Kidney epithelial cell (primary cell): ENCODE results near the gene TGM5. TPM values are rescaled to one million over a fixed set of nuclear protein-coding genes. Genes with fewer than 3 reads are reported as not detected.
A peak's percentile ranks its signal among the peaks of the same experiment; 100 is the strongest.
"Not testable (repeated sequence)": the region's sequence is repeated elsewhere in the genome, so short reads cannot be mapped to it uniquely, and the experiment has no call there.

Experiments
- DNase-seq: peaks from one replicate; pipeline ENCODE4 v3.0.0-alpha.2; 2010; ENCODE audit warnings: low read depth
- H3K27me3 ChIP-seq: 2 replicates; pipeline ENCODE4 v1.6.0; 2011; ENCODE audit warnings: low read length; ENCODE audit not compliant: control insufficient read depth, insufficient read depth
- H3K36me3 ChIP-seq: 2 replicates; pipeline ENCODE4 v1.5.1; 2011; ENCODE audit warnings: low read length; ENCODE audit not compliant: control insufficient read depth, insufficient read depth
- H3K4me3 ChIP-seq: 2 replicates; pipeline ENCODE4 v1.5.1; 2011; ENCODE audit warnings: low read depth, mild to moderate bottlenecking, control low read depth, low read length
- total RNA-seq: library from RNA; depleted of rRNA; stranded (reverse); fragments of >200 nt; gene quantifications from 2 replicates; pipeline ENCODE4 v1.2.3, GENCODE V29; 2015
- TF ChIP-seq, protein P1 (sequence below): IDR thresholded peaks from 2 replicates; pipeline ENCODE4 v1.5.1; 2011; ENCODE audit warnings: mild to moderate bottlenecking, moderate library complexity, low read length, control low read depth, inconsistent platforms; ENCODE audit not compliant: insufficient read depth, poor library complexity, severe bottlenecking

The TGM5 gene
- total RNA-seq, 1 donor from 2014 or later: not detected

DNA sequence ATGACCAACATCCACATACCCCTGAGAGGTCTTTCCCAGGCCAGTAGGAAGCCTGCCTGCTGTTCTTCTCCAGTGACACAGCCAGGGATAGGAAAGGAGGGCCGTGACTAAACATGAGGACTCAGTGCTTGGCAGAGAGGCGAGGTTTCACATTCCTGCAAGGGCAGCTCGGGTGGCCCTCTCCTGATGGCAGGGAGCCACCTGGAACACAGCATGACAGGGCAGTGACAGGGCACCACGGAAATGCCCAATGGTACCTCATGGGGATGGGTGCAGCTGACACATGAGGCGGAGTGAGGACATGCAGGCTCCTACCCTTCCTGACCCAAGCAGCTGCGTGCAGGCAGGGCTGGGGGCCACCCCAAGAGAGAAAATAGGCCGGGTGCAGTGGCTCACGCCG is 7.4 kb upstream of the TGM5 start:
- no peaks in the 10 kb centered on the region for H3K36me3 ChIP-seq
- H3K27me3 ChIP-seq: peaks cover 15% of the 10 kb centered on the region
- H3K4me3 ChIP-seq: no peak overlapping the region
- DNase-seq: no peak
- TF ChIP-seq, protein P1, sequence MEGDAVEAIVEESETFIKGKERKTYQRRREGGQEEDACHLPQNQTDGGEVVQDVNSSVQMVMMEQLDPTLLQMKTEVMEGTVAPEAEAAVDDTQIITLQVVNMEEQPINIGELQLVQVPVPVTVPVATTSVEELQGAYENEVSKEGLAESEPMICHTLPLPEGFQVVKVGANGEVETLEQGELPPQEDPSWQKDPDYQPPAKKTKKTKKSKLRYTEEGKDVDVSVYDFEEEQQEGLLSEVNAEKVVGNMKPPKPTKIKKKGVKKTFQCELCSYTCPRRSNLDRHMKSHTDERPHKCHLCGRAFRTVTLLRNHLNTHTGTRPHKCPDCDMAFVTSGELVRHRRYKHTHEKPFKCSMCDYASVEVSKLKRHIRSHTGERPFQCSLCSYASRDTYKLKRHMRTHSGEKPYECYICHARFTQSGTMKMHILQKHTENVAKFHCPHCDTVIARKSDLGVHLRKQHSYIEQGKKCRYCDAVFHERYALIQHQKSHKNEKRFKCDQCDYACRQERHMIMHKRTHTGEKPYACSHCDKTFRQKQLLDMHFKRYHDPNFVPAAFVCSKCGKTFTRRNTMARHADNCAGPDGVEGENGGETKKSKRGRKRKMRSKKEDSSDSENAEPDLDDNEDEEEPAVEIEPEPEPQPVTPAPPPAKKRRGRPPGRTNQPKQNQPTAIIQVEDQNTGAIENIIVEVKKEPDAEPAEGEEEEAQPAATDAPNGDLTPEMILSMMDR: no peak

- peaks cover 22% of the 10 kb centered on the region for H3K27me3 ChIP-seq
- TF ChIP-seq, protein P1: no peak
- no peak overlapping the region for H3K4me3 ChIP-seq
- DNase-seq: no peak
- H3K36me3 ChIP-seq: no peaks in the 10 kb centered on the region
Measured at GRCh38 chr15:43273243-43273642, 6.5 kb upstream of the TGM5 start.

GRCh38 chr15:43271908-43272307 is 5.2 kb upstream of the TGM5 start:
- H3K36me3 ChIP-seq, DNase-seq, H3K4me3 ChIP-seq: not testable (repeated sequence)
- peaks cover 19% of the 10 kb centered on the region for H3K27me3 ChIP-seq

GRCh38 chr15:43270676-43271306 is 4.1 kb upstream of the TGM5 start:
- H3K27me3 ChIP-seq: peaks cover 16% of the 10 kb centered on the region
- TF ChIP-seq, protein P1: no peak
- H3K4me3 ChIP-seq: no peak overlapping the region
- DNase-seq: no peak
- H3K36me3 ChIP-seq: no peaks in the 10 kb centered on the region

- DNase-seq: no peak
- TF ChIP-seq, protein P1: no peak
- Histone ChIP-seq H3K36me3 (no peaks in the 10 kb centered on the region), H3K4me3 (no peak overlapping the region), H3K27me3 (peaks cover 16% of the 10 kb centered on the region)
Measured at GRCh38 chr15:43270113-43270665, 3.5 kb upstream of the TGM5 start.

DNA sequence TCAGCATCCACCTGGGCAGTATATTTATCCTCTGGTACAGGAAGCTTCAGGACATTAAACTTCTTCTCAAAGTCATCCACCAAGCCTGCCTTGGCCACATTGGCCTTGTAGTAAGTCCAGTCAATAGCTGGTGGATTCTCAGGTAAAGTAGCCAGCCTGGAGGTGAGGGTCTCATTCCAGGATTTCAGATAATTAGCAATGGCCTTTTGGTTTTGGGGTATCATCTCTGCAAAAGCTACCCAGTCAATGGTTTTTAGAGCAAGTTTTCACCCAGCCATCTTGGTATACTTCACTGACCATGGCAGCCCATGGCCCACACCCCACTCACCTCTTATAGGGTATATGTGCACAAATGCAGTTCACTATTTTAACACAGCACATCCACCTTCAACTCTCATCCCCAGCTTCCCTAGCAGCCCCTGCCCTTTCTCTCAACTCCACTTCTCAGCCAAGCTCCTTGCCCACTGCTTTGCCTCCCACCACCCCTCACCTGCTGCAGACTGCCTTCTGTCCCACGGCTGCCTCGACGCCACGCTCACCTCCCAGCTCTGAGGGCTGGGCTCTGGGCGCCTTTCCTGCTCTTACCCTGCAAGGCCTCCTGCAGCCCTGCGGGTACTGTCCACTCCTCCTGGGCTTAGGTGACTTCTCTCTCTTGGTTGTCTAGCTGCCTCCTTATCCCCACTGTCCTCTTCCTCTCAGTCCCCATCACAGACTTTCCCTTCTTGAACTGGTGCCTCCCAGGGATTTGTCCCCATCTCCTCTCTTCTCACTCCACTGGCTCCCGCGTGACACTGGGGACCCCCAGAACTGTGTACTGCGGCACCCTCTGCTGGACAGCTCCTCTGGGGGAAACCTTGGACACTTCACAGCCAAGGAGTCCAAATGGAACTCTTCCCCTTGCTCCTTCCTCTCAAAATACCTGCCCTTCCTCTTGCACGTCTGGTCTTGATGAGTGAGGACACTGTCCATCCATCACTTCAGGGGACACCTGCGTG is 1.7 kb upstream of the TGM5 start:
- H3K36me3 ChIP-seq: no peaks in the 10 kb centered on the region
- TF ChIP-seq, protein P1: peak; percentile 39
- DNase-seq: no peak
- no peak overlapping the region for H3K4me3 ChIP-seq
- H3K27me3 ChIP-seq: peaks cover 14% of the 10 kb centered on the region
